Naive B cell (primary cell): ENCODE results near the gene RASGRP1. TPM values are rescaled to one million over a fixed set of nuclear protein-coding genes. Genes with fewer than 3 reads are reported as not detected.
"Not testable (repeated sequence)": the region's sequence is repeated elsewhere in the genome, so short reads cannot be mapped to it uniquely, and the experiment has no call there.

ENCODE experiments used
- ATAC-seq, 2 donors: fragments of 150-1000 bp; cut with Tn5 transposase; 2 replicates each; pipeline ENCODE4 v1.10.0; 2021; ENCODE audit warnings: low read depth in 2 of 2, mild to moderate bottlenecking in 2 of 2, moderate library complexity in 2 of 2
- DNase-seq: peaks from one replicate; pipeline ENCODE4 v3.0.0; 2022
- H3K27ac Mint-ChIP-seq, 6 donors: one replicate each; pipeline ENCODE4 v1.8.0; 2020 to 2022; ENCODE audit warnings: mild to moderate bottlenecking in 6 of 6, mixed read lengths in 6 of 6, moderate library complexity in 5 of 6, inconsistent platforms in 2 of 6
- H3K27me3 Mint-ChIP-seq, 3 donors: one replicate each; pipeline ENCODE4 v1.8.0; 2021 to 2022; ENCODE audit warnings: mixed read lengths in 3 of 3, mild to moderate bottlenecking in 1 of 3
- H3K36me3 Mint-ChIP-seq, 2 donors: one replicate each; pipeline ENCODE4 v1.8.0; 2020 to 2022; ENCODE audit warnings: mixed read lengths in 2 of 2, inconsistent platforms in 1 of 2, mild to moderate bottlenecking in 1 of 2
- H3K4me1 Mint-ChIP-seq, 3 donors: one replicate each; pipeline ENCODE4 v1.8.0; 2020 to 2022; ENCODE audit warnings: mixed read lengths in 3 of 3, inconsistent platforms in 1 of 3, mild to moderate bottlenecking in 1 of 3, moderate library complexity in 1 of 3
- H3K4me3 Mint-ChIP-seq, 8 donors: one replicate each; pipeline ENCODE4 v1.8.0; 2020 to 2022; ENCODE audit warnings: mild to moderate bottlenecking in 8 of 8, mixed read lengths in 8 of 8, moderate library complexity in 8 of 8, inconsistent platforms in 2 of 8
- H3K9me3 Mint-ChIP-seq, 7 donors: one replicate each; pipeline ENCODE4 v1.8.0; 2020 to 2022; ENCODE audit warnings: mixed read lengths in 7 of 7, mild to moderate bottlenecking in 5 of 7, inconsistent platforms in 2 of 7, moderate library complexity in 1 of 7
- polyA plus RNA-seq, 6 donors: library from polyadenylated mRNA; unstranded; fragments of 300-500 nt; fragmentation: Illumina TruSeq; gene quantifications; one replicate each; pipeline ENCODE4 v1.2.3, GENCODE V29; 2021; ENCODE audit warnings: low read depth in 6 of 6

The RASGRP1 gene
- polyA plus RNA-seq, 6 donors from 2014 or later, result 2.9 to 23.4 (median 10.2) TPM

DNA sequence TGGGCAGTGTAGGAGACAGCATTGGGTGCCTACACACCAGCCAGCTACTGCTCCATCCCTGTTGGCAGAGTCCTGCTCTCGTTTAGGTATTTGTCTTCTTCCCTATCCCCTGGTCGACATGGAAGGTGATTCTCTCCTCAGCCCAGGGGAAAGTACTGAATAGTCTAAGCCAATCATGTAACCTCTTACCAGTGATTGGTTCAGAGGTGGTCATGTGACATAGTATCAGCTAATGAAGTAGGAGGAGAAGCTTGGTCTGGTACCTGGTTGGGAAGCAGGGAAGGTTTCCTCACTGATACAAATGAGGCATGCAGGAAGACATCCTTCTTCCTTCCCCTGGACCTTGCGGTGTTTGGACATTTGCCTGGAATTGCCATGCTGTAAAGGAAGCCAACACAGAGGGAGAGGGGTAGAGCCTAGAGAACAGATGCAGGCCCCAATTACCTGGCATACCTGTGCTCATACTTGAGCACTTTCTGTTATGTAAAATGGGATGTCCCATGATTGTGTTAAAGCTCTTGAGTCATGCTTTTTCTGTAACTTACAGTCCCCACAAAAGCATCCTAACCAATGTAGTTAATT, 32.7 kb upstream of the RASGRP1 start:
- Mint-ChIP-seq H3K27ac (no peak overlapping the region), H3K27me3 (no peaks in the 10 kb centered on the region), H3K4me3 (no peak overlapping the region), H3K9me3 (no peaks in the 10 kb centered on the region), H3K4me1 (peaks cover 7 to 13% (median 10%) of the 10 kb centered on the region in 3 donors), H3K36me3 (no peaks in the 10 kb centered on the region)
- DNase-seq (no peak), ATAC-seq (no peak)

DNA sequence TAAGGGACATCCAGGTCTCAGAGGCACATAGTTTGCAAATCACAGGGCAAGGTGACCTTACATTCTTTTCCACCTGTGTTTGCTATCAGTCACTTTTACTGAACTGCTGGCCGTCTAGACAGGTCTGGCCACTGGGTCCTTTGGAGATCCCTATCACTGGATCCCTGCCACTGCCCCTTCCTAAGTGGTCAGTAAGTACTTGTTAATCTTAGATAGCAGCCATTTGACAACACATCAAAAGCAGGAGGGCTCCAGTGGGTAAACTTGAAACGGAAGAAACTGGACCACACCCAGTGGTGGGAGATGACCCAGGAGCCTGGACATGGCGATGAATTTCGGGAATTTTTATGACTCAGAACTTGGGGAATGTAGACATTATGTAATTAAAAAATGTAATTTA, 28.9 kb upstream of the RASGRP1 start:
- H3K27me3 Mint-ChIP-seq, result no peaks in the 10 kb centered on the region
- H3K27ac Mint-ChIP-seq, result peak overlapping the region in 1 of 6 donors; percentile 83
- H3K4me3 Mint-ChIP-seq, result no peak overlapping the region
- peaks cover under 1 to 6% (median 3%) of the 10 kb centered on the region in 3 donors for H3K4me1 Mint-ChIP-seq
- no peaks in the 10 kb centered on the region for H3K9me3 Mint-ChIP-seq
- H3K36me3 Mint-ChIP-seq, result no peaks in the 10 kb centered on the region
- DNase-seq (no peak), ATAC-seq (no peak)

DNA sequence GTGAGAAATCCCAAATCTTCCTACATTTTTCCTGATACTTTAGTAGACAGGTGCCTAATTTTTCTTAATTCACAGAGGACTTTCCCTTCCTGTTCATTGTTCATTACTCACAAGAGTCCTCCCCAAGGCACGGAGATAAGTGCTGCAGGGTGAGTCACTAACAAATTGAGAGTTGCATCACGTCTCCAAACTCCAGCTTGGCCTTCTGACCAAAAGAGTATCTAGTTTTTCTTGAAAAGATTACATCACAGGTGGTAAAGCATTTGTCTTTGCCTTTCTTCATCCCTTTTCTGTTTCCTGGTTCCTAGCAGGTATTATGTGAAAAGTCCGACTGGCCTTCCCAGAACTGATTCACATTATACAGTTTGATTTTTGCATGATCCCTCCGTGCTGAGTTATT, 24.9 kb upstream of the RASGRP1 start:
- H3K27me3 Mint-ChIP-seq, result no peaks in the 10 kb centered on the region
- H3K4me1 Mint-ChIP-seq, result peaks cover 5 to 18% (median 13%) of the 10 kb centered on the region in 3 donors
- no peak for DNase-seq
- H3K36me3 Mint-ChIP-seq, result no peaks in the 10 kb centered on the region
- H3K27ac Mint-ChIP-seq, result peak overlapping the region in 1 of 6 donors; percentile 8
- H3K9me3 Mint-ChIP-seq, result peaks cover 0 to 3% (median 0%) of the 10 kb centered on the region in 7 donors
- ATAC-seq, result no peak
- H3K4me3 Mint-ChIP-seq, result no peak overlapping the region

DNA sequence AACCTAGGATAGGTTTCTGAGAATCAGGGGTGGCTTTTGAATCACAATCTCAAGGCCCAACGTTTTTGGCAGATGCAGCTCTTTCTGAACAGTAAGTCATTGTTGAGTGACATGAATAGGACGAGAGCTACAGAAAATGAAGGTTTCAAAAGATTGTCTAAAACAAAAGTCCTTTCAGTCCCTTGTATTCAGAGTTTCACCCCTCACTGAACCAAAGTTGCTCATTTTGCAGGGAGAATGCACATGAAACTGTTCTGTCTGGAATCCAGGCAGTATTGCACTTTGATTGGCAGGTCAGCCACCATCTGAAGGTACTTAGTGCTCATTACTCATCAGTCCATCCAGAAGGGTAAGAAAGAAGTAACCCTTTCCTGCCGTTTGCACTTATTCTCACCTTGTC, 24.1 kb upstream of the RASGRP1 start:
- peak overlapping the region in 1 of 8 donors; percentile 7 for H3K4me3 Mint-ChIP-seq
- DNase-seq, result no peak
- H3K4me1 Mint-ChIP-seq, result peaks cover 5 to 18% (median 13%) of the 10 kb centered on the region in 3 donors
- H3K36me3 Mint-ChIP-seq, result no peaks in the 10 kb centered on the region
- peaks cover 0 to 3% (median 0%) of the 10 kb centered on the region in 7 donors for H3K9me3 Mint-ChIP-seq
- no peak for ATAC-seq
- H3K27ac Mint-ChIP-seq, result peak overlapping the region in 1 of 6 donors; percentile 38
- no peaks in the 10 kb centered on the region for H3K27me3 Mint-ChIP-seq

DNA sequence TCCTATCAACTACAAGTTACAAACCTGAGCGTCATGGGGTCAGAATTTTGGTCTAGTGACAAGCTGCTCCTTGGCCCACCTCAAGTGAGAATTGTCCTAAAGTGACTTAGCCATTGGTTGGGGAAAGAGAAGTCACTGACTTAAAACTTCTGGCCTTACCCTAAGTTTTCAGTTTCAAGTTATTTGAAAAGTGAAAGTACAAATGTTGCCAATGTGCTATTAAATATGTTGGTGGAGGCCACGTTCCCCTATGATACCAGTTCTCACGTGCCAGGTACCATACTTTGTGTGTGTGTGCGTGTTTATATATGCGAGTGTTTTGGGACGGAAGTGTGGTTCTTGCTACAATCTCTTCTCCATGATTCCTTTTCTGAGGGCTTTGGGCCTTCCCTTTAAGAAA, 22.6 kb upstream of the RASGRP1 start:
- H3K4me3 Mint-ChIP-seq, result peak overlapping the region in 3 of 8 donors; percentile 6 to 32 (median 8)
- peak overlapping the region in 5 of 6 donors; percentile 18 to 94 (median 75) for H3K27ac Mint-ChIP-seq
- H3K36me3 Mint-ChIP-seq, result no peaks in the 10 kb centered on the region
- ATAC-seq, result peak; percentile 67 to 89
- peaks cover 5 to 18% (median 13%) of the 10 kb centered on the region in 3 donors for H3K4me1 Mint-ChIP-seq
- H3K9me3 Mint-ChIP-seq, result peaks cover 0 to 3% (median 0%) of the 10 kb centered on the region in 7 donors
- DNase-seq, result peak; percentile 23
- no peaks in the 10 kb centered on the region for H3K27me3 Mint-ChIP-seq

DNA sequence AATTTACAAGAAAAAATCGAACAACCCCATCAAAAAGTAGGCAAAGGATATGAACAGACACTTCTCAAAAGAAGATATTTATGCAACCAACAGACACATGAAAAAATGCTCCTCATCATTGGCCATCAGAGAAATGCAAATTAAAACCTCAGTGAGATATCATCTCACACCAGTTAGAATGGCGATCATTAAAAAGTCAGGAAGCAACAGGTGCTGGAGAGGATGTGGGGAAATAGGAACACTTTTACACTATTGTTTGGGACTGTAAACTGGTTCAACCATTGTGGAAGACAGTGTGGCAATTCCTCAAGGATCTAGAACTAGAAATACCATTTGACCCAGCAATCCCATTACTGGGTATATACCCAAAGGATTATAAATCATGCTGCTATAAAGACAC, 21.4 kb upstream of the RASGRP1 start:
- H3K27me3 Mint-ChIP-seq, H3K27ac Mint-ChIP-seq, H3K9me3 Mint-ChIP-seq, ATAC-seq, H3K36me3 Mint-ChIP-seq, DNase-seq, H3K4me3 Mint-ChIP-seq: not testable (repeated sequence)
- H3K4me1 Mint-ChIP-seq, result peaks cover 5 to 18% (median 13%) of the 10 kb centered on the region in 3 donors

DNA sequence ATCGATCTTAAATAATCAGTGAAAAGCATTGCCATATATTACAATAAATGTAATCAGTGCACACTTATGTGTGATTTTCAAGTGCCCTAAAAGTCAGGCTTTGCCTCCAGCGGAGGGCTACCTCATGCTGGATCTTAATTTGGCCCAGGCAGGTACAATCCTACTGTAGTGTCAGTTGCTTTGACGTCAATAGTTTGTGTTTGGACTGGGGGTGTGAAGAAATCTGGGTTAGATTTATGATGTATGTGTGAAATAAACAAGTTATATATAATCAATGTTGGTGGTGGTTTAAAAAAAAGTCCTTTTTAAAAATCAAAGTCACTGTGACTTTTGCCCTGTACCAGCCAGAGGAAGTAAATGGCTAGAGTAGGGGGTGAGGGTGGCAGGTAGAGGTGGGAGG, 14.0 kb upstream of the RASGRP1 start:
- no peaks in the 10 kb centered on the region for H3K36me3 Mint-ChIP-seq
- peaks cover 0 to 4% (median 0%) of the 10 kb centered on the region in 3 donors for H3K4me1 Mint-ChIP-seq
- no peak for DNase-seq
- no peak overlapping the region for H3K27ac Mint-ChIP-seq
- H3K4me3 Mint-ChIP-seq, result no peak overlapping the region
- peaks cover 0 to 3% (median 0%) of the 10 kb centered on the region in 7 donors for H3K9me3 Mint-ChIP-seq
- no peak for ATAC-seq
- peaks cover 0 to 14% (median 0%) of the 10 kb centered on the region in 3 donors for H3K27me3 Mint-ChIP-seq

DNA sequence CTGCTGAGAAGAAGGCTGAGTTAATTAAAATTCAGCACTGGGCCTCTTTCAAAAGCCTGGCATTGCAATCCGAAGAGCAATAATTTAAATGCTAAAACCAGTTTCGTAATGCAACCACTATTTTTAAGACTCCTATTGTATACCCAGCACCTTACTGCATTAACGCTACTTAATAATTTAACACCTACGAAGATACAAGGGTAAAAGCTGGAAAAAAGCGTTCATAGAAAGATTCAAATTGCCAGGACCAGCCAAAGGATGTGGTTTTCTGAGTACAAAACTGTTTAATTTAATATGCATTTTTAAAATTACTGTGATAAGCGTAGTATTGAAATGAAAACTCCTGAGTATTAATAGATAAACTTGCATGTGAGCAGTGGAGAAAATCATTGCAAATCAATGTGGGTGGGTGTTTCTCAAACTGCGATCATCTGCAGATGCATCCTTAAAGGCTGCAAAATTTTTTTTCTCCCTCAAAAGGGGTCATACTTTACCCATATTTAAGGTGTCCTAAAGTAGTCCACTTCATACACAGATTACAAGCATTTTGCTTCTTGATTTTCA, 12.9 kb upstream of the RASGRP1 start:
- no peak for DNase-seq
- ATAC-seq, result no peak
- Mint-ChIP-seq H3K9me3 (peaks cover 0 to 3% (median 0%) of the 10 kb centered on the region in 7 donors), H3K4me3 (no peak overlapping the region), H3K27me3 (peaks cover 0 to 15% (median 0%) of the 10 kb centered on the region in 3 donors), H3K4me1 (peaks cover 0 to 4% (median 0%) of the 10 kb centered on the region in 3 donors), H3K27ac (no peak overlapping the region), H3K36me3 (no peaks in the 10 kb centered on the region)

DNA sequence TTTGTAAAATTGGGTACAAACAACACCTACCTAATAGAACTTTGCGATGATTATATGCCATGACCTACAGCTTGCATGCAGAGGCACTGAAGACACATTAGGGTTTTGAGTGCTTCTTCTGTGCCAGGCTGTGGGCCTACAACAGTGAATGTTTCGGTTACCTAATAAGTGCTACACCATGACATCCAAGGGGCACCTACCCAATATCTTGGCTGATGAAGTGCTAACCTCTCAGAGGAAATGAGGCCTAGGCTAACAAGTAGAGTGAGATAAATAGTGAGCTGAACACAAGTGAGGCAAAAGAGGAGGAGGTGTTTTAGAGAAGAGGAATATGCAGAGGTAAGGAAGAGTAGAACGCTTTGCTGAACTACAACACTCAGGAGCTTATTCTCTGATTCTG, 12.2 kb upstream of the RASGRP1 start:
- Mint-ChIP-seq H3K4me1 (peaks cover 0 to 4% (median 0%) of the 10 kb centered on the region in 3 donors), H3K4me3 (no peak overlapping the region), H3K27me3 (peaks cover 0 to 15% (median 0%) of the 10 kb centered on the region in 3 donors), H3K27ac (no peak overlapping the region), H3K36me3 (no peaks in the 10 kb centered on the region), H3K9me3 (peaks cover 0 to 2% (median 0%) of the 10 kb centered on the region in 7 donors)
- ATAC-seq (no peak), DNase-seq (no peak)

DNA sequence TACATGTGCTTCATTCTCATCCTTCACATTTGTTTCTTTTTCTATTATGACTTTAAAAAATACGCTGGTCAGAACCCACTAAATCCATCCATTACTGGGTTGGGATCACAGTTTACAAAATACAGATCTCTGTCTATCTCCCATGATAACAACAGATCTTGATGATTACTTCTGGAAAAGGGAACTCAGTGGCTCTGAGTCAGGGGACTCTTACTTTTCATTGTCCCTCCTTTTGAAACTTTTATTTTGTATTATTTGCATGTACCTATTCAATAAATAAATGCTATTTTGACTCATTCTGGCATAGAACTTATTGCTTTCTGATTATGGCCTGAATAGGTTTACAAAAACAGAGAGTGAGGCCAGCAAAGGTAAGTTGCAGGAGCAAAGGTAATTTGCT, 11.6 kb upstream of the RASGRP1 start:
- H3K9me3 Mint-ChIP-seq, result peaks cover 0 to 3% (median 0%) of the 10 kb centered on the region in 7 donors
- H3K4me3 Mint-ChIP-seq, result no peak overlapping the region
- peaks cover 0 to 4% (median 0%) of the 10 kb centered on the region in 3 donors for H3K4me1 Mint-ChIP-seq
- no peaks in the 10 kb centered on the region for H3K36me3 Mint-ChIP-seq
- ATAC-seq (no peak), DNase-seq (no peak)
- H3K27ac Mint-ChIP-seq, result no peak overlapping the region
- H3K27me3 Mint-ChIP-seq, result peaks cover 0 to 15% (median 0%) of the 10 kb centered on the region in 3 donors

DNA sequence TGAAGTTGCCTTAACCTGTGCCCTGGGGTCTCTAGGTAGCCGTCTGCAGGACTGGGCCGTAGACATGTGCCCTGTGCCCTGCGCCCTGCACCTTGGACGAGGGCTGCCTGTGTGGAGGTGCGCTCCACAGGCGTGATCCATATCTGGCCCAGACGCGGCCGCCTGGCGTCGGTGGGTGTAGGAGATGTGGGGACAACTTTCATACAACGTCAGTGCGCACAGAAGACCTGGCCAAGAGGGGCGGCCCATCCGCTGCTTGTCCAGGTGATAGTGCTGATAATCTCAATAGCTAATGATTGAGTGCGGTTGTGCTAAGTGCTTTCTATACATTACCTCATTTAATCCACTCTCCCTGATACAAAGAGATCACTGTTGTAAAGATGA, 665 bp upstream of the RASGRP1 start:
- Mint-ChIP-seq H3K9me3 (peaks cover 0 to 4% (median 0%) of the 10 kb centered on the region in 7 donors), H3K27me3 (no peaks in the 10 kb centered on the region), H3K27ac (peak overlapping the region in 5 of 6 donors; percentile 66 to 91 (median 74)), H3K4me3 (peak overlapping the region; percentile 79 to 93 (median 86)), H3K36me3 (no peaks in the 10 kb centered on the region), H3K4me1 (peaks cover 24 to 47% (median 34%) of the 10 kb centered on the region in 3 donors)
- DNase-seq (no peak), ATAC-seq (no peak)

DNA sequence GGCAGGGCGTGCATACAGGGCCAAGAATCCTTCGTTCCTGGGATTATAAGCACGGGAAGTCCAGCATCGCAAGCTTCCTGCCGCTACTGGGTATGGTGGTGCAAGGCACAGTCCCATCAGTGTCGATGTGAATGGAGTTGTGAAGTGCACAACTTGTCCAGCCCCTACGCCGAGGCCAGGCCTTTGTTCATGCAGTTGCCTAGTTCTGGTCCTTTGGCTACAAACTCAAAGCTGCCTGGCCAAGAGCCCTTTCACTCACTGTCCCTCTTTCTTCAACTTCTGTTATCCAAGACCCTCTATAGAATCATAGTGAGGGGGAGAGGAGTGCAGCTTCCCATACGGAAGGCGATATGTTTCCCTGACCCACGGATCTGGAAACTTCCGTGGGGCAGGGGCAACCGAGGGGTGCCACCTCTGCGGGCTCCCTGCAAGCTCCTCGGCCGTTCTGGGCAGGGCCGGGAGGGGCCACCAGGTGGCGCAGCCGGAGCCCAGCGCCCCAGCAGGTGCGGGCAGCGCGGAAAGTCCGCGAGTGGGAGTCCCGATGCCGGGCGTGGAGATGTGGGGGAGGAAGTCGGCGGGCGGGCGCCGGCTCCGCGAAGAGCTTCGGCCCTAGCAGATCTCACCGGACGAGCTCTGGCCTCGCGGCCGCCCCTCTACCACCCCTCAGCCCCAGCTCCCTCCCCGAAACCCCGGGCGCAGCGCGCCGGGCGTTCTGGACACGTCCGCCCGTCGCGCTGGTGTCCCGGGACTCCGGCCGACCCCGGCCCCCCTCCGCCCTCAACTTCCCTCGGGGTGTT, 693 bp downstream of the RASGRP1 start:
- Mint-ChIP-seq H3K36me3 (peaks cover 5 to 9% of the 10 kb centered on the region in 2 donors), H3K9me3 (peaks cover 0 to 4% (median 0%) of the 10 kb centered on the region in 7 donors), H3K4me1 (peaks cover 26 to 46% (median 32%) of the 10 kb centered on the region in 3 donors), H3K27ac (peak overlapping the region in 5 of 6 donors; percentile 56 to 91 (median 77)), H3K4me3 (peak overlapping the region; percentile 79 to 94 (median 89)), H3K27me3 (no peaks in the 10 kb centered on the region)
- DNase-seq (peak; percentile 82), ATAC-seq (peak; percentile 76 to 79)

DNA sequence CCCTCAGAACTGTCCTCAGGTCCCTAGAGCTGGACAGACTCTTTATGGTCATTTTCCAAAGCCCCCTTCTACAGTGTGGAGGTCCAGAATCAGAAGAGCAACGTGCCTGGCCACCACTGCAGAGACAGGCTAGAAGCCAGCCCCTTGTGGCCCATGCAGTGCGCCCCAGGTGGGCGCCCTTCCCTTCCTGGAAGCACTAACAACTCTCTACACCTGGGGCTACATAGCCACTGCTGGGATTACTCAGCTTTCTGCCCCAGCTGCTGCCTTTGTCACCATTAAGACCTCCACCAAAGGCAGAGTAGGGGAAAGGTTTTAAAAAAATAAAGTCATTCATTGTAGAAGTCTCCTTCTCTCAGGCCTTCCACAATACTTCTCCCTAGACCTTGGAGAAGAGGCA, 2.3 kb downstream of the RASGRP1 start:
- peaks cover 9 to 17% of the 10 kb centered on the region in 2 donors for H3K36me3 Mint-ChIP-seq
- no peak for ATAC-seq
- no peak for DNase-seq

More for the DNA sequence above, 2.3 kb downstream of the RASGRP1 start:
- Mint-ChIP-seq H3K4me3 (peak overlapping the region in 4 of 8 donors; percentile 79 to 92 (median 82)), H3K4me1 (peaks cover 33 to 59% (median 45%) of the 10 kb centered on the region in 3 donors), H3K9me3 (no peaks in the 10 kb centered on the region), H3K27me3 (no peaks in the 10 kb centered on the region), H3K27ac (peak overlapping the region in 2 of 6 donors; percentile 21 to 49)
